Central memory CD8-positive, alpha-beta T cell (primary cell): ENCODE measurements around the gene TBX15.

Source experiments
- ATAC-seq: fragments of 150-1000 bp; cut with Tn5 transposase; replicated peaks from 2 replicates; pipeline ENCODE4 v1.10.0; 2022; ENCODE audit warnings: mild to moderate bottlenecking, moderate FRiP score, moderate number of reproducible peaks; ENCODE audit not compliant: poor library complexity, severe bottlenecking; ENCODE audit errors: extremely low read depth
- DNase-seq, 2 donors: peaks; one replicate each; pipeline ENCODE4 v3.0.0; 2021; ENCODE audit warnings: low spot score in 2 of 2
- H3K27ac Mint-ChIP-seq: one replicate; pipeline ENCODE4 v1.8.0; 2022; ENCODE audit warnings: low read depth, mild to moderate bottlenecking, moderate library complexity, mixed read lengths
- H3K27me3 Mint-ChIP-seq: one replicate; pipeline ENCODE4 v1.8.0; 2022; ENCODE audit warnings: mixed read lengths
- H3K36me3 Mint-ChIP-seq: one replicate; pipeline ENCODE4 v1.8.0; 2022; ENCODE audit warnings: mild to moderate bottlenecking, moderate library complexity, mixed read lengths; ENCODE audit not compliant: insufficient read depth
- H3K4me1 Mint-ChIP-seq: one replicate; pipeline ENCODE4 v1.8.0; 2022; ENCODE audit warnings: mixed read lengths
- H3K4me3 Mint-ChIP-seq: one replicate; pipeline ENCODE4 v1.8.0; 2022; ENCODE audit warnings: mild to moderate bottlenecking, moderate library complexity, mixed read lengths
- H3K9me3 Mint-ChIP-seq: one replicate; pipeline ENCODE4 v1.8.0; 2022; ENCODE audit warnings: mixed read lengths

The TBX15 gene

DNA sequence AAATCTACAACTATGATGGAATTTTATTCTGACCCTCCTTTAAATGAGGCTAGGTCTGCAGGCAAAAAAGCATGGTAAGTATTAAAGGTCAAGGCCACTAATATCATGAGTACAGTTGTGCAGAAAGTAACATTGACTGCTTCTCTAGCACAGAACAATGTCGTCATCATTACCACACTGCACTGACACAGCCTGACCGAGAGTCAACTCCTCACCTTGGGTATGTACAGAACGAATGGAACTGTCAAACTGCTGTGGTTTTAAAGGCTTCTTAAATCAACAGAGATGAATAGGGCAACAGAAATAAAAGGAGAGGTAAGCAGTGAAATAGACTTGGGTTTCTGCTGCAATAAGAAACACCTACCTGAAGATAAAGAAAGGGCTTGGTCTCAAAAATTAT is 88.8 kb downstream of the TBX15 start:
- DNase-seq = no peak
- Mint-ChIP-seq H3K36me3 (no peaks in the 10 kb centered on the region), H3K27me3 (no peaks in the 10 kb centered on the region), H3K4me1 (no peaks in the 10 kb centered on the region), H3K9me3 (peaks cover 8% of the 10 kb centered on the region), H3K27ac (no peak overlapping the region), H3K4me3 (no peak overlapping the region)
- ATAC-seq = no peak

DNA sequence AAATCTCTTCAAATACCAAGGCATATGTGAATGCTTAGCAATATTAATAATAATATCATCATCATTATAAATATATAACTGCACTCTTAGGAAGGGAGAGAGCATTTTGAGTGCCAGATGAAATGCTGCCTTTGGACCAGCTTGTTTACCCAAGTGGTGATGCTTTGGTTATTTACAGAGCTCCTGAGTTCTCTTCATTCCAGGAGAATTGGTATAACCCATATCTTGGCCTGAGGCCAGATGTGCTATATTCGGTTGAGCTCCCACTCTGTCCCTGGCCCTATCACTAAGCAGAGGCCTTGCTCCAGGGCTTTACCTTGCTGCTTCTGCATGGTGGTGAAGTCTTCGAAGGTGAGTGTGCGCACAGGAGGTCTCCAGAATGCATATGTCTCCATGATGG is 89.4 kb downstream of the TBX15 start:
- no peak overlapping the region for H3K27ac Mint-ChIP-seq
- no peaks in the 10 kb centered on the region for H3K27me3 Mint-ChIP-seq
- H3K36me3 Mint-ChIP-seq = no peaks in the 10 kb centered on the region
- no peaks in the 10 kb centered on the region for H3K4me1 Mint-ChIP-seq
- H3K9me3 Mint-ChIP-seq = peaks cover 13% of the 10 kb centered on the region
- H3K4me3 Mint-ChIP-seq = no peak overlapping the region
- DNase-seq = no peak
- ATAC-seq = no peak

DNA sequence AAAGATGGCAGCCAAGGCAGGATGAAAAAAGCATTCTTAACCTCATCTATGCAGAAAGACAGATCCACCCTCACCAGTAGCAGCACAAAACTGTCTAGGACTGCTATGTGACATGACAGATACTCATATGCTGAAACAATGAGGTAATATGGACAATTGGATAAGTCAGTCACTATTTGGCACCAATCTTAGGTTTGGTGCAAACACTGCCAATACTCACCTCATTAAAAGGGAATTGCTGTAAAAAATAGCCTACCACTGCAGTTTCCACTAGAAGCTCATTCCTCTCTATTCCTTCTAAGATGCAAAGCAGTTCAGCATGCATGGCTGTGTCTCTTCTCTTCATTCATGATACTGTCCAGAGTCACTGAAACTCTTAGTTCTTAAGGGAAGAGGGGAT is 91.7 kb downstream of the TBX15 start:
- no peak overlapping the region for H3K27ac Mint-ChIP-seq
- no peak for DNase-seq
- no peak overlapping the region for H3K4me3 Mint-ChIP-seq
- no peaks in the 10 kb centered on the region for H3K4me1 Mint-ChIP-seq
- no peaks in the 10 kb centered on the region for H3K27me3 Mint-ChIP-seq
- H3K9me3 Mint-ChIP-seq = peaks cover 15% of the 10 kb centered on the region
- H3K36me3 Mint-ChIP-seq = no peaks in the 10 kb centered on the region
- ATAC-seq = no peak

- H3K4me3 Mint-ChIP-seq = no peak overlapping the region
- DNase-seq (no peak), ATAC-seq (no peak)
- H3K27me3 Mint-ChIP-seq = no peaks in the 10 kb centered on the region
- H3K36me3 Mint-ChIP-seq = no peaks in the 10 kb centered on the region
- peaks cover 20% of the 10 kb centered on the region for H3K9me3 Mint-ChIP-seq
- H3K4me1 Mint-ChIP-seq = no peaks in the 10 kb centered on the region
- no peak overlapping the region for H3K27ac Mint-ChIP-seq
Observed at GRCh38 chr1:118894836-118895235, 93.3 kb downstream of the TBX15 start.

GRCh38 chr1:118890851-118891384 is 97.2 kb downstream of the TBX15 start:
- H3K36me3 Mint-ChIP-seq = no peaks in the 10 kb centered on the region
- no peaks in the 10 kb centered on the region for H3K27me3 Mint-ChIP-seq
- no peak overlapping the region for H3K4me3 Mint-ChIP-seq

GRCh38 chr1:118884946-118885345 is 103.2 kb downstream of the TBX15 start:
- no peaks in the 10 kb centered on the region for H3K4me1 Mint-ChIP-seq
- ATAC-seq (no peak), DNase-seq (no peak)
- no peaks in the 10 kb centered on the region for H3K27me3 Mint-ChIP-seq
- H3K36me3 Mint-ChIP-seq = no peaks in the 10 kb centered on the region
- no peak overlapping the region for H3K27ac Mint-ChIP-seq
- H3K9me3 Mint-ChIP-seq = peaks cover 6% of the 10 kb centered on the region
- H3K4me3 Mint-ChIP-seq = no peak overlapping the region

More at GRCh38 chr1:118890851-118891384, 97.2 kb downstream of the TBX15 start:
- H3K4me1 Mint-ChIP-seq = no peaks in the 10 kb centered on the region
- DNase-seq (no peak), ATAC-seq (no peak)
- H3K27ac Mint-ChIP-seq = no peak overlapping the region
- peaks cover 13% of the 10 kb centered on the region for H3K9me3 Mint-ChIP-seq

- Mint-ChIP-seq H3K4me3 (no peak overlapping the region), H3K36me3 (no peaks in the 10 kb centered on the region), H3K4me1 (no peaks in the 10 kb centered on the region), H3K27me3 (no peaks in the 10 kb centered on the region), H3K27ac (no peak overlapping the region), H3K9me3 (peaks cover 12% of the 10 kb centered on the region)
- DNase-seq (no peak), ATAC-seq (no peak)
Observed at GRCh38 chr1:118881751-118882150, 106.4 kb downstream of the TBX15 start.

DNA sequence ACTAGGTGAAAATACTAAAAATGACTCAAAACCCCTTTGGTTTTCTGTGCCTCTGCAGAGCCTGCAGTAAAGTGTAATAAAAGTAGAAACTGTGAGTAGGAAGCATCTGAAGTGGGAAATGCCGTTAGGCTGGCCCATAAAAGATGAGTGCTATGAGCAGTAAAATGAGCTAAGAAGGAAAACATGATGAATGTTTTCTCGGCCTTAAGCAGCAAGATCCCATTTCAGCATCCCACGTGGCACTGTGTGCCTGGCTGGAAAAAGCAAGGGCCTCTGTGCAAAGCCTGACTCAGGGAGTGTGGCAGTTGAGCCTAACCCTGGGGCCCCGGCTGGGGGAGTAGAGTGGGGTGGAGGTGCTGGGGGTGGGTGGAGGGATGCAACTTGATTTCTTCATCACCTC is 109.5 kb downstream of the TBX15 start:
- Mint-ChIP-seq H3K36me3 (no peaks in the 10 kb centered on the region), H3K27ac (no peak overlapping the region), H3K4me1 (no peaks in the 10 kb centered on the region), H3K9me3 (peaks cover 14% of the 10 kb centered on the region), H3K27me3 (no peaks in the 10 kb centered on the region), H3K4me3 (no peak overlapping the region)
- ATAC-seq (no peak), DNase-seq (no peak)

- Mint-ChIP-seq H3K9me3 (peaks cover 11% of the 10 kb centered on the region), H3K4me1 (no peaks in the 10 kb centered on the region), H3K27me3 (no peaks in the 10 kb centered on the region), H3K27ac (no peak overlapping the region), H3K36me3 (no peaks in the 10 kb centered on the region), H3K4me3 (no peak overlapping the region)
- no peak for ATAC-seq
- DNase-seq = no peak
Observed at GRCh38 chr1:118877668-118878396, 110.3 kb downstream of the TBX15 start.

- H3K27me3 Mint-ChIP-seq = no peaks in the 10 kb centered on the region
- no peak for DNase-seq
- H3K36me3 Mint-ChIP-seq = no peaks in the 10 kb centered on the region
- no peak overlapping the region for H3K4me3 Mint-ChIP-seq
- ATAC-seq = no peak
- H3K27ac Mint-ChIP-seq = no peak overlapping the region
- no peaks in the 10 kb centered on the region for H3K4me1 Mint-ChIP-seq
- peaks cover 5% of the 10 kb centered on the region for H3K9me3 Mint-ChIP-seq
Observed at GRCh38 chr1:118871582-118872171, 116.5 kb downstream of the TBX15 start.

GRCh38 chr1:118868387-118868786 is 119.8 kb downstream of the TBX15 start:
- DNase-seq (no peak), ATAC-seq (no peak)
- no peaks in the 10 kb centered on the region for H3K4me1 Mint-ChIP-seq
- no peak overlapping the region for H3K4me3 Mint-ChIP-seq
- H3K36me3 Mint-ChIP-seq = no peaks in the 10 kb centered on the region
- H3K27ac Mint-ChIP-seq = no peak overlapping the region
- no peaks in the 10 kb centered on the region for H3K27me3 Mint-ChIP-seq
- peaks cover 2% of the 10 kb centered on the region for H3K9me3 Mint-ChIP-seq

DNA sequence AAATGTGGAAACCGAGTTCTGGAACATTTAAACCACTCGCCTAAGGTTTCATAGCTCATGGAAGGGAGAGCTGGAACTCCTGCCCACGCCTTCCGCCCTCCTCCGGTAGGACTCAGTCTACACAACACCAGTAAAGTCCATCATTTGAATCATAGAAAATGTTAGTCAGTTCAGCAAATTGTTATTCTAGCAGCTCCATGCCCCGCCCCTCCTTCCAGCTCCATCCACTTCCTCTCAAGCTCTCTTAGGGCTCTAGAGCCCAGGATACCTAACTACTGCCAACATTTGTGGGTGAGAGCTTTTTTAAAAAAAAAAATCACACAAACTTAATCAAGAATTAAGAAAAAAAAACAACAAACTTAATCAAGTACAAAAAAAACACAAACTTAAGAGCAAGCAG is 121.8 kb downstream of the TBX15 start:
- H3K27me3 Mint-ChIP-seq = no peaks in the 10 kb centered on the region
- H3K4me1 Mint-ChIP-seq = no peaks in the 10 kb centered on the region
- no peaks in the 10 kb centered on the region for H3K36me3 Mint-ChIP-seq
- peaks cover 6% of the 10 kb centered on the region for H3K9me3 Mint-ChIP-seq
- no peak overlapping the region for H3K4me3 Mint-ChIP-seq
- ATAC-seq (no peak), DNase-seq (no peak)
- H3K27ac Mint-ChIP-seq = no peak overlapping the region

DNA sequence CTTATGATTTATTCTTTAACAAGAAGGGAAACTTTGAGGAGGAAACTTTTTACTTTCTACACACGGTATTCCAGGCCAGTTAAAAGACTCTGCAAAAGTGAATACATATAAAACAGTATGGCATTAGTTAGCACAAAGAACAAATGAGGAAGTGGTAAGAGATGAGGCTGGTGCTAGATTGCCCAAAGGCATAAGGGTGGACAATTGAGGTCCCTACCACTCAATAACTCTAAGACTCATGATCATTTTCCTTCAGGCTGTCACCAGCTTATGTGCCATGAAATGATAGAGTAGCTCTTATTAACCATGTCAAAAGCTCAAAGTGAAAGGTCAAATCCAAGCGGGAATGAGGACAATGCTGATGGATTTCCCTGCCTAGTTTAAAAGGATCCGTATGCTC is 124.5 kb downstream of the TBX15 start:
- peaks cover 6% of the 10 kb centered on the region for H3K9me3 Mint-ChIP-seq
- no peaks in the 10 kb centered on the region for H3K36me3 Mint-ChIP-seq
- H3K27me3 Mint-ChIP-seq = no peaks in the 10 kb centered on the region
- H3K27ac Mint-ChIP-seq = no peak overlapping the region
- no peak overlapping the region for H3K4me3 Mint-ChIP-seq
- no peaks in the 10 kb centered on the region for H3K4me1 Mint-ChIP-seq
- no peak for ATAC-seq
- no peak for DNase-seq
